ENCODE data around the gene WDR20. TPM values are rescaled to one million over a fixed set of nuclear protein-coding genes. Genes with fewer than 3 reads are reported as not detected.

Gene WDR20
- total and polyA plus RNA-seq, 2 of the 8 experiments (the other 6 are each of a cell fraction or from before 2014, with no cell fraction given): 11.2 to 26.7 TPM

DNA sequence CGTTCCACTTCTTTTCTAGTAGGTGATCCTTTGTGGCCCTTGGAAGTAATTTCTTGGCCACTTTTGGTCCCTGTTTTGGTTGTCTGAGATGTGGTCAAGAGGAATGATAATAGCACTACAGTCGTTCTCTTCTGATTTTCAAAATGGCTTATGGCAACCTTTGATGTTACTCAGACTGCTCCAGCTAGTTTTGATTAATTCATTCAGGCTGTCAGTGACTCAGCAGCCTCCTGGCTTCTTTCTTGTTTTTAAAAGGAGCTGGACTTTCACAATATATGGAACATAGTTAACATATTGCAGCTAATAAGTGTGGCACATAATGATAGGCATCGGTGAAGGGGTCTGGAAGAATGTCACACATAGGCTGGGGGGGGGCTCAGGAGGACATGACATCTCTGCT is 47.3 kb downstream of the WDR20 start (continued):
- TF ChIP-seq RAD21 (IDR thresholded peaks at IDR 0.05 in 1 of 2, conservative IDR thresholded peaks at IDR 0.05 in 1 of 2; ENCODE audit: low read depth in 2 of 2, low read length in 2 of 2) (no peak), POLR2AphosphoS5 (IDR thresholded peaks at IDR 0.05; ENCODE audit: low read depth, low read length) (no peak)
- TF ChIP-seq, protein P1, sequence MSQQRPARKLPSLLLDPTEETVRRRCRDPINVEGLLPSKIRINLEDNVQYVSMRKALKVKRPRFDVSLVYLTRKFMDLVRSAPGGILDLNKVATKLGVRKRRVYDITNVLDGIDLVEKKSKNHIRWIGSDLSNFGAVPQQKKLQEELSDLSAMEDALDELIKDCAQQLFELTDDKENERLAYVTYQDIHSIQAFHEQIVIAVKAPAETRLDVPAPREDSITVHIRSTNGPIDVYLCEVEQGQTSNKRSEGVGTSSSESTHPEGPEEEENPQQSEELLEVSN (IDR thresholded peaks at IDR 0.05): no peak
